NB4 (cell line): Measurements from ENCODE around the gene MARK4.
"Not testable (repeated sequence)": the region's sequence is repeated elsewhere in the genome, so short reads cannot be mapped to it uniquely, and the experiment has no call there.

Source experiments
- MYC ChIP-seq: IDR thresholded peaks from 2 replicates; pipeline ENCODE4 v1.6.1; 2011; ENCODE audit warnings: low read depth, low read length
- TF ChIP-seq, protein P1 (sequence below): IDR thresholded peaks from one replicate; pipeline ENCODE4 v1.5.1; 2012; ENCODE audit warnings: low read depth, low read length

DNA sequence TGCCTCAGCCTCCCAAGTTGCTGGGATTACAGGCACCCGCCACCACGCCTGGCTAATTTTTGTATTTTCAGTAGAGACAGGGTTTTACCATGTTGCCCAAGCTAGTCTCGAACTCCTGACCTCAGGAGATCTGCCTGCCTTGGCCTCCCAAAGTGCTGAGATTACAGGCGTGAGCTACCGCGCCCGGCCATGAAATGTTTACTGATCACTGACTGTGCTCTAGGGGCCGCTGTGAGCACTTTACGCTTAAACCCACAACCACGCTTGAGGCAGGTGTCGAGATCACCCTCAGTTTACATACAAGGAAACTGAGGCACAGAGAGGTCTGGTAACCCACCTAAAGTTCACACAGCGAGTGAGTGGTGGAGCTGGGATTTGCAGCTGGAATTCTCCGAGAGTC lies 18.9 kb downstream of the MARK4 start:
- TF ChIP-seq, protein P1, sequence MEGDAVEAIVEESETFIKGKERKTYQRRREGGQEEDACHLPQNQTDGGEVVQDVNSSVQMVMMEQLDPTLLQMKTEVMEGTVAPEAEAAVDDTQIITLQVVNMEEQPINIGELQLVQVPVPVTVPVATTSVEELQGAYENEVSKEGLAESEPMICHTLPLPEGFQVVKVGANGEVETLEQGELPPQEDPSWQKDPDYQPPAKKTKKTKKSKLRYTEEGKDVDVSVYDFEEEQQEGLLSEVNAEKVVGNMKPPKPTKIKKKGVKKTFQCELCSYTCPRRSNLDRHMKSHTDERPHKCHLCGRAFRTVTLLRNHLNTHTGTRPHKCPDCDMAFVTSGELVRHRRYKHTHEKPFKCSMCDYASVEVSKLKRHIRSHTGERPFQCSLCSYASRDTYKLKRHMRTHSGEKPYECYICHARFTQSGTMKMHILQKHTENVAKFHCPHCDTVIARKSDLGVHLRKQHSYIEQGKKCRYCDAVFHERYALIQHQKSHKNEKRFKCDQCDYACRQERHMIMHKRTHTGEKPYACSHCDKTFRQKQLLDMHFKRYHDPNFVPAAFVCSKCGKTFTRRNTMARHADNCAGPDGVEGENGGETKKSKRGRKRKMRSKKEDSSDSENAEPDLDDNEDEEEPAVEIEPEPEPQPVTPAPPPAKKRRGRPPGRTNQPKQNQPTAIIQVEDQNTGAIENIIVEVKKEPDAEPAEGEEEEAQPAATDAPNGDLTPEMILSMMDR, result not testable (repeated sequence)
- TF ChIP-seq MYC, result not testable (repeated sequence)
